HG02763 (cell line): Measurements from ENCODE around the gene TNRC18.
"Not testable (repeated sequence)": the region's sequence is repeated elsewhere in the genome, so short reads cannot be mapped to it uniquely, and the experiment has no call there.

Source experiments
- ATAC-seq: cut with Tn5 transposase; IDR thresholded peaks from one replicate; pipeline ENCODE4 v1.9.1; 2021; ENCODE audit warnings: mild to moderate bottlenecking, moderate library complexity; ENCODE audit not compliant: unreplicated experiment

TNRC18 gene

GRCh38 chr7:5320802-5321396 lies 102.7 kb downstream of the TNRC18 start:
- ATAC-seq, result no peak

GRCh38 chr7:5320391-5320790 lies 103.2 kb downstream of the TNRC18 start:
- ATAC-seq, result no peak

- not testable (repeated sequence) for ATAC-seq
Observed at GRCh38 chr7:5318613-5319012, 105.0 kb downstream of the TNRC18 start.

- no peak for ATAC-seq
Observed at GRCh38 chr7:5315761-5316160, 107.9 kb downstream of the TNRC18 start.

- ATAC-seq, result no peak
Observed at GRCh38 chr7:5314864-5315263, 108.8 kb downstream of the TNRC18 start.

GRCh38 chr7:5313076-5313885 lies 110.4 kb downstream of the TNRC18 start:
- not testable (repeated sequence) for ATAC-seq

GRCh38 chr7:5312276-5313070 lies 111.2 kb downstream of the TNRC18 start:
- not testable (repeated sequence) for ATAC-seq

GRCh38 chr7:5310822-5311405 lies 112.7 kb downstream of the TNRC18 start:
- ATAC-seq, result no peak

- ATAC-seq, result no peak
Observed at GRCh38 chr7:5309146-5309545, 114.5 kb downstream of the TNRC18 start.

GRCh38 chr7:5307221-5308142 lies 116.2 kb downstream of the TNRC18 start:
- ATAC-seq, result not testable (repeated sequence)

- ATAC-seq, result not testable (repeated sequence)
Observed at GRCh38 chr7:5305050-5305449, 118.6 kb downstream of the TNRC18 start.

- ATAC-seq, result no peak
Observed at GRCh38 chr7:5303591-5304505, 119.8 kb downstream of the TNRC18 start.

- no peak for ATAC-seq
Observed at GRCh38 chr7:5303061-5303460, 120.6 kb downstream of the TNRC18 start.

GRCh38 chr7:5302577-5302976 lies 121.1 kb downstream of the TNRC18 start:
- ATAC-seq, result no peak

- no peak for ATAC-seq
Observed at GRCh38 chr7:5300366-5300765, 123.3 kb downstream of the TNRC18 start.

- no peak for ATAC-seq
Observed at GRCh38 chr7:5296611-5297226, 126.9 kb downstream of the TNRC18 start.

GRCh38 chr7:5296015-5296610 lies 127.5 kb downstream of the TNRC18 start:
- ATAC-seq, result no peak
